GM19397 (cell line): Measurements from ENCODE around the gene AFTPH.

Experiments
- ATAC-seq: cut with Tn5 transposase; IDR thresholded peaks from one replicate; pipeline ENCODE4 v1.9.1; 2021; ENCODE audit warnings: mild to moderate bottlenecking, moderate library complexity; ENCODE audit not compliant: unreplicated experiment

The AFTPH gene

GRCh38 chr2:64523666-64524603, at the start of gene AFTPH:
TSS of gene AFTPH (plus strand) at chr2:64524328. CDS start at chr2:64551475, 27,147 bp downstream.
- ATAC-seq: peak; percentile 92

- no peak for ATAC-seq
Observed at GRCh38 chr2:64474636-64475035, 49.5 kb upstream of the AFTPH start.

- no peak for ATAC-seq
Observed at GRCh38 chr2:64477037-64477436, 47.1 kb upstream of the AFTPH start.

GRCh38 chr2:64477979-64478378, 46.1 kb upstream of the AFTPH start:
- no peak for ATAC-seq

- ATAC-seq: no peak
Observed at GRCh38 chr2:64478502-64479230, 45.5 kb upstream of the AFTPH start.

GRCh38 chr2:64479259-64480117, 44.6 kb upstream of the AFTPH start:
- no peak for ATAC-seq

GRCh38 chr2:64481665-64482064, 42.5 kb upstream of the AFTPH start:
- ATAC-seq: no peak

GRCh38 chr2:64482243-64482642, 41.9 kb upstream of the AFTPH start:
- no peak for ATAC-seq

- ATAC-seq: no peak
Observed at GRCh38 chr2:64482765-64483504, 41.2 kb upstream of the AFTPH start.

- ATAC-seq: no peak
Observed at GRCh38 chr2:64485331-64485730, 38.8 kb upstream of the AFTPH start.

- no peak for ATAC-seq
Observed at GRCh38 chr2:64485961-64486360, 38.2 kb upstream of the AFTPH start.

GRCh38 chr2:64487256-64488049, 36.7 kb upstream of the AFTPH start:
- no peak for ATAC-seq

- ATAC-seq: no peak
Observed at GRCh38 chr2:64488050-64488974, 35.8 kb upstream of the AFTPH start.

- ATAC-seq: no peak
Observed at GRCh38 chr2:64489081-64489751, 34.9 kb upstream of the AFTPH start.

GRCh38 chr2:64491426-64491825, 32.7 kb upstream of the AFTPH start:
- no peak for ATAC-seq

- ATAC-seq: no peak
Observed at GRCh38 chr2:64492272-64492671, 31.9 kb upstream of the AFTPH start.

- ATAC-seq: no peak
Observed at GRCh38 chr2:64492821-64493220, 31.3 kb upstream of the AFTPH start.

- ATAC-seq: no peak
Observed at GRCh38 chr2:64493788-64494187, 30.3 kb upstream of the AFTPH start.
